MM.1S (cell line): ENCODE results near the gene IGSF8.
"Not testable (repeated sequence)": the region's sequence is repeated elsewhere in the genome, so short reads cannot be mapped to it uniquely, and the experiment has no call there.

Source experiments
- DNase-seq: peaks from one replicate; pipeline ENCODE4 v3.0.0-alpha.2; 2015
- H2AFZ ChIP-seq: fragments of 300-600 bp; sonication (generic); 2 replicates; pipeline ENCODE4 v1.6.0; 2016; ENCODE audit warnings: antibody characterized with exemption, low read length
- H3F3A ChIP-seq: fragments of 300-600 bp; sonication (generic); 2 replicates; pipeline ENCODE4 v1.6.1; 2016; ENCODE audit warnings: mild to moderate bottlenecking, antibody characterized with exemption, low read length, moderate library complexity, mixed read lengths; ENCODE audit not compliant: insufficient read depth
- H3K27ac ChIP-seq: fragments of 300-600 bp; sonication (generic); 2 replicates; pipeline ENCODE4 v1.5.1; 2016; ENCODE audit warnings: mild to moderate bottlenecking, low read length
- H3K27me3 ChIP-seq: fragments of 300-600 bp; sonication (generic); replicated peaks from 2 replicates; pipeline ENCODE4 v1.6.0; 2016; ENCODE audit warnings: low read length; ENCODE audit not compliant: insufficient read depth
- H3K36me3 ChIP-seq: fragments of 300-600 bp; sonication (generic); replicated peaks from 2 replicates; pipeline ENCODE4 v1.6.1; 2016; ENCODE audit warnings: mild to moderate bottlenecking, low read length, mixed read lengths; ENCODE audit not compliant: insufficient read depth
- H3K4me1 ChIP-seq: fragments of 300-600 bp; sonication (generic); 2 replicates; pipeline ENCODE4 v1.6.1; 2016; ENCODE audit warnings: low read length, mixed read lengths
- H3K4me2 ChIP-seq: fragments of 300-600 bp; sonication (generic); 2 replicates; pipeline ENCODE4 v1.6.0; 2016; ENCODE audit warnings: low read depth, low read length
- H3K4me3 ChIP-seq: fragments of 300-600 bp; sonication (generic); 2 replicates; pipeline ENCODE4 v1.5.1; 2016; ENCODE audit warnings: low read length, mixed read lengths
- H3K79me2 ChIP-seq: fragments of 300-600 bp; sonication (generic); 2 replicates; pipeline ENCODE4 v1.6.1; 2016; ENCODE audit warnings: mixed run types, low read length, mixed read lengths
- H3K9ac ChIP-seq: fragments of 300-600 bp; sonication (generic); 2 replicates; pipeline ENCODE4 v1.6.1; 2016; ENCODE audit warnings: low read length, mixed read lengths
- H3K9me2 ChIP-seq: fragments of 300-600 bp; sonication (generic); replicated peaks from 2 replicates; pipeline ENCODE4 v1.6.1; 2016; ENCODE audit warnings: mild to moderate bottlenecking, low read length, mixed read lengths; ENCODE audit not compliant: insufficient read depth
- H3K9me3 ChIP-seq: fragments of 300-600 bp; sonication (generic); replicated peaks from 2 replicates; pipeline ENCODE4 v1.6.1; 2016; ENCODE audit warnings: mild to moderate bottlenecking, low read length, mixed read lengths; ENCODE audit not compliant: insufficient read depth
- H4K20me1 ChIP-seq: fragments of 300-600 bp; sonication (generic); 2 replicates; pipeline ENCODE4 v1.6.1; 2016; ENCODE audit warnings: mild to moderate bottlenecking, low read length, moderate library complexity, mixed read lengths; ENCODE audit not compliant: insufficient read depth
- EZH2 ChIP-seq: fragments of 300-600 bp; sonication (generic); optimal IDR thresholded peaks from 2 replicates; pipeline ENCODE3; 2017; ENCODE audit warnings: low read depth, mild to moderate bottlenecking, antibody characterized with exemption, low read length, mixed read lengths
- EZH2phosphoT487 ChIP-seq: fragments of 300-600 bp; sonication (generic); IDR thresholded peaks from 2 replicates; pipeline ENCODE4 v1.6.1; 2018; ENCODE audit warnings: antibody characterized with exemption, low read length
- TF ChIP-seq, protein P1 (sequence below): fragments of 300-600 bp; sonication (generic); IDR thresholded peaks from 2 replicates; pipeline ENCODE4 v1.5.1; 2016; ENCODE audit warnings: antibody characterized with exemption, low read length, mixed read lengths

IGSF8 gene

DNA sequence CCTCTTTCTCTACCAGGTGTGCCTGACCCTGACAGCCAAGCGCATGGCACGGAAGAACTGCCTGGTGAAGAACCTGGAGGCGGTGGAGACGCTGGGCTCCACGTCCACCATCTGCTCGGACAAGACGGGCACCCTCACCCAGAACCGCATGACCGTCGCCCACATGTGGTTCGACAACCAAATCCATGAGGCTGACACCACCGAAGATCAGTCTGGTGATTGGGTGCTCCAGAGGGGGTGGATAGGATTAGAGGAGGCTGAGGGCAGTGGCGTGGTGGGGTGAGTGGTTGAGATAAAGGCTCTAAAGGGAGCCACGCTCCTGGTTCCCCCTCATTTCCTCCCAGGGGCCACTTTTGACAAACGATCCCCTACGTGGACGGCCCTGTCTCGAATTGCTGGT is 30.2 kb upstream of the IGSF8 start:
- no peak overlapping the region for H3K9ac ChIP-seq
- H3K4me1 ChIP-seq = no peaks in the 10 kb centered on the region
- no peaks in the 10 kb centered on the region for H3K36me3 ChIP-seq
- no peak overlapping the region for H2AFZ ChIP-seq
- H3F3A ChIP-seq = no peaks in the 10 kb centered on the region
- no peaks in the 10 kb centered on the region for H4K20me1 ChIP-seq
- H3K27ac ChIP-seq = no peak overlapping the region
- no peaks in the 10 kb centered on the region for H3K27me3 ChIP-seq
- no peaks in the 10 kb centered on the region for H3K9me2 ChIP-seq
- no peak for TF ChIP-seq EZH2
- TF ChIP-seq, protein P1, sequence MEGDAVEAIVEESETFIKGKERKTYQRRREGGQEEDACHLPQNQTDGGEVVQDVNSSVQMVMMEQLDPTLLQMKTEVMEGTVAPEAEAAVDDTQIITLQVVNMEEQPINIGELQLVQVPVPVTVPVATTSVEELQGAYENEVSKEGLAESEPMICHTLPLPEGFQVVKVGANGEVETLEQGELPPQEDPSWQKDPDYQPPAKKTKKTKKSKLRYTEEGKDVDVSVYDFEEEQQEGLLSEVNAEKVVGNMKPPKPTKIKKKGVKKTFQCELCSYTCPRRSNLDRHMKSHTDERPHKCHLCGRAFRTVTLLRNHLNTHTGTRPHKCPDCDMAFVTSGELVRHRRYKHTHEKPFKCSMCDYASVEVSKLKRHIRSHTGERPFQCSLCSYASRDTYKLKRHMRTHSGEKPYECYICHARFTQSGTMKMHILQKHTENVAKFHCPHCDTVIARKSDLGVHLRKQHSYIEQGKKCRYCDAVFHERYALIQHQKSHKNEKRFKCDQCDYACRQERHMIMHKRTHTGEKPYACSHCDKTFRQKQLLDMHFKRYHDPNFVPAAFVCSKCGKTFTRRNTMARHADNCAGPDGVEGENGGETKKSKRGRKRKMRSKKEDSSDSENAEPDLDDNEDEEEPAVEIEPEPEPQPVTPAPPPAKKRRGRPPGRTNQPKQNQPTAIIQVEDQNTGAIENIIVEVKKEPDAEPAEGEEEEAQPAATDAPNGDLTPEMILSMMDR = no peak
- H3K79me2 ChIP-seq = no peaks in the 10 kb centered on the region
- H3K9me3 ChIP-seq = no peaks in the 10 kb centered on the region
- H3K4me3 ChIP-seq = no peak overlapping the region
- DNase-seq = no peak
- H3K4me2 ChIP-seq = no peak overlapping the region

DNA sequence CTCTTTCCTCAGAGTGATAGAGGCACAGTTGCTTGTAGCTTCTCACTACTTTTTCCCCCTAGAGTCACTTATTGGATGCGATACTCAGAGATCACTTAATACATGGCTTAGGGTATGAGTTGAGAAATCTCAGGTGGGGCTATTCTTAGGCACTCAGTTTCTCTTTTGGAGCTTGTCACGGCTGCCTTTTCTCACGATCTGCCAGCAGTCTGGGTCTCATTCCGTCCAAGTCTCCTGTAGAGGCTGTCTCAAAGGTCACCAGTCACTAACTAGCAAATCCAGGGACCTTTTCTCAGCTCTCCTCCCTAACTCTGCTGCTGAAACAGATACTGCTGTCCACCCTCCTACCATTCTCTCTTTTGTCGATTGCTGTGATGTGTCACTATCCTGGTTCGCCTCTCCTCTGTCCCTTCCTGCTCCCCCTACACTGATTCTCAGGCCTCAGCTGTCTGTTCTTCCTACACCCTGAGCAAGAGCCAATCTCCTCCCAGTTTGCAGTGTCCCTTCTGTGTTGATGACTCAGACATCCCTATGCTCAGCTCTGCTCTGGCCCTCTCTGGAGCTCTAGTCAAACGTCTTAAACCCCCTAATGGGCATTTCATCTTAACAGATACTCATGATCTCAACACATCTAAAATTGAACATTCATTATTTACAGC is 29.6 kb upstream of the IGSF8 start:
- DNase-seq = no peak
- no peak overlapping the region for H3K4me3 ChIP-seq

DNA sequence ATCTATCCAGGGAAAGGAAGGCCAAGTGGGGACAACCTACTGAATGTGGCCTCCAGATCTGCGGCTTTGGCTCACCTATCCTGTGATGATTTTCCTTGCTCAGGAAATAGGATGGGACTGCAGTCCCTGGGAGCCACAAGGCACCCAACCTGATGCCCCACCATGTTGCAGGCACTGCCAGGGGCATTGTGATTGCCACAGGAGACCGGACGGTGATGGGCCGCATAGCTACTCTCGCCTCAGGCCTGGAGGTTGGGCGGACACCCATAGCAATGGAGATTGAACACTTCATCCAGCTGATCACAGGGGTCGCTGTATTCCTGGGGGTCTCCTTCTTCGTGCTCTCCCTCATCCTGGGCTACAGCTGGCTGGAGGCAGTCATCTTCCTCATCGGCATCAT is 29.0 kb upstream of the IGSF8 start:
- no peaks in the 10 kb centered on the region for H3K36me3 ChIP-seq
- no peaks in the 10 kb centered on the region for H3F3A ChIP-seq
- no peaks in the 10 kb centered on the region for H3K4me1 ChIP-seq
- no peaks in the 10 kb centered on the region for H4K20me1 ChIP-seq
- H3K4me2 ChIP-seq = no peak overlapping the region; the same call in 1 of the 2 replicates
- no peaks in the 10 kb centered on the region for H3K9me3 ChIP-seq
- no peaks in the 10 kb centered on the region for H3K9me2 ChIP-seq
- no peak for DNase-seq
- no peaks in the 10 kb centered on the region for H3K27me3 ChIP-seq
- H2AFZ ChIP-seq = no peak overlapping the region
- no peak overlapping the region for H3K9ac ChIP-seq
- H3K4me3 ChIP-seq = no peak overlapping the region
- no peak overlapping the region for H3K27ac ChIP-seq
- H3K79me2 ChIP-seq = no peaks in the 10 kb centered on the region
- no peak for TF ChIP-seq EZH2
- TF ChIP-seq, protein P1 = no peak
- TF ChIP-seq EZH2phosphoT487 = no peak

More for the DNA sequence above, 29.6 kb upstream of the IGSF8 start:
- no peaks in the 10 kb centered on the region for H3K9me3 ChIP-seq
- TF ChIP-seq EZH2phosphoT487 = no peak
- TF ChIP-seq, protein P1 = no peak
- no peak for TF ChIP-seq EZH2
- peak overlapping the region; percentile 23; the same call in 1 of the 2 replicates for H2AFZ ChIP-seq
- H4K20me1 ChIP-seq = no peaks in the 10 kb centered on the region
- peak overlapping the region; percentile 0; the same call in 1 of the 2 replicates for H3K4me2 ChIP-seq
- H3K79me2 ChIP-seq = no peaks in the 10 kb centered on the region
- no peak overlapping the region for H3K27ac ChIP-seq
- no peaks in the 10 kb centered on the region for H3K9me2 ChIP-seq
- no peaks in the 10 kb centered on the region for H3K36me3 ChIP-seq
- no peaks in the 10 kb centered on the region for H3K4me1 ChIP-seq
- H3K9ac ChIP-seq = no peak overlapping the region
- no peaks in the 10 kb centered on the region for H3K27me3 ChIP-seq
- H3F3A ChIP-seq = no peaks in the 10 kb centered on the region

DNA sequence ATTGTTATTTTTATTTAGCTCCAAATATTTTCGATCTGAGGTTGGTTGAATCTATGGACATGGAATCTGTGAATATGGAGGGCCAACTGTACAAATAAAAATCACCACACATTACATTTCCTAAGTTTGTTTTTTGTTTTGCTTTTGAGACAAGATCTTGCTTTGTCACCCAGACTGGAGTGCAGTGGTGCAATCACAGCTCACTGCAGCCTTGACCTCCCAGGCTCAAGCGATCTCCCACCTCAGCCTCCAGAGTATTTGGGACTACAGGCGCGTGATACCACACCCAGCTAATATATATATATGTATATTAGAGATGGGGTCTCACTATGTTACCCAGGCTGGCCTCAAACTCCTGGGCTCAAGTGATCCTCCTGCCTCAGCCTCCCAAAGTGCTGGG is 27.9 kb upstream of the IGSF8 start:
- H3K36me3 ChIP-seq, H3K27ac ChIP-seq, H3K27me3 ChIP-seq, DNase-seq, H4K20me1 ChIP-seq, H3K4me2 ChIP-seq, H3K4me3 ChIP-seq, H2AFZ ChIP-seq, H3K79me2 ChIP-seq, H3K4me1 ChIP-seq, H3K9me3 ChIP-seq, H3K9me2 ChIP-seq, H3F3A ChIP-seq, H3K9ac ChIP-seq: not testable (repeated sequence)
